Stimulated activated naive CD8-positive, alpha-beta T cell treated with anti-CD3 and anti-CD28 coated beads, Interleukin-15, Interleukin-2, amounts not matched to agents 100 U/mL and 50 U/mL, for 24 hours (primary cell): ENCODE measurements around the gene LRRC75B.

Source experiments
- ATAC-seq: fragments of 150-1000 bp; cut with Tn5 transposase; one replicate; pipeline ENCODE4 v1.10.0; 2021
- DNase-seq: peaks from one replicate; pipeline ENCODE4 v3.0.0; 2021

The LRRC75B gene

DNA sequence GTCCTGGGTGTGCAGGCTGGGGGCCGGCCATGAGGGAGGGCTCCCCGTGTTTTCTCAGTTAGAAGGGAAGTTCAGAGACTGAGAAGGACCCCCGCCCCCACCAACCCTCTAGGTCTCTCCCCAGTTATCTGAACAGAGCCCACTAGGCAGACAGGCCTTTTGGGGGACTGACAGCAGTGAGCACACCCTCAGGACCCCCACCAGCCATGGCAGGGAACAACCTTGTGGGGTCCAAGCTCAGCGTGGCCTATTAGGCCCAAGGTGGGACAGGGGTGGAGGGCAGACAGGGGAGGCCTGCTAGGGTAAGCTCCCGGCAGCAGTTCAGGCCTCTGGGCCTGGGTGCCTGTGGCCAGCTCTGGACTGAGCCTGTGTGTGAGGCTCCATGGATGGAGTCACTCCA lies 5.6 kb downstream of the LRRC75B start:
- ATAC-seq, result no peak
- no peak for DNase-seq

DNA sequence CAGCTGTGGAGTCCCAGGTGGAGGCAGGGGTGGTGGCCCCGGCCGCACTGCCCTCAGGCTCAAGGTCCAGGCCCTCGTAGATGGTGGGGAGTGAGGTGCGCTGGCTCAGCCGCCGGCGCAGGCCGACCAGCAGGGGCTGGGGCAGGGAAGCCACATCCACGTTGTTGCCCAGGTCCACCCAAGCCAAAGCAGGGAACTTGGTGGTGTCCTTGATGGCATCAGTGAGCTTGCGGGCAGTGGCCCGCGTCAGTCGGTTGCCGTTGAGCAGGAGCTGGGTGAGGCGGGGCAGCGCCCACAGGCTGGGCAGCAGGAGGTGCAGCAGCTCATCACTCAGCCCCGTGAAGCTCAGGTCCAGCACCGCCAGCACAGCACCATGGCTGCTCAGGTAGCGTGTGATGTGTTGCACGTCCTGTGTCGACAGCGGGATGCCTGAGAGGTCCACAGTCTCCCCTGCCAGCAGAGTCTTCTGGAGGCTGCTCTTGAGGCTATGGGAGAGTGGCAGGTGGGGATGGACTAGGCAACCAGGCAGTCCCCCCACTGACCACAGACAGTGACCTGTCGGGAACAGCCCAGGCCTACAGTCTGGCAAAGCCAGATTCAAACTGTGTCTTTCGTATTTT lies 6.8 kb downstream of the LRRC75B start:
- no peak for ATAC-seq

DNA sequence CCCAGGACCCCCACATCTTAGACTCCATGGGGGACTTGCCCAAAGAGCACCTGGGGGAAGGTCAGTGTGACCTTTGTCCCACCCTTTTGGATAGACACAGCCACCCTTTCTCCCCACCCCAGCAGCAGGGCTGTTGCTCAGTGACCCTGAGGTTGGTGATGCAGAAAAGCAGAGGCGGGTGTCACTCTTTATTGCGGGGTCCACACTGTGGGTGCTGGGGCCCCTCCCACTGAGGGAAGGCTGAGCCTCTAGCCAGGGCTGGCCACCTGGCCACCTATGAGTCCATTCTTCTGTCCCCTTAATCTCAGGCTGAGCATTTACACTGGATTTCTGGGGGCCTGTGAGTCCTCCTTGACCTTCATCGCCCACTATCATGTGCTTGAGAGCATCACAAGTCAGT lies 7.4 kb downstream of the LRRC75B start:
- DNase-seq (no peak), ATAC-seq (no peak)

More for the DNA sequence above, 6.8 kb downstream of the LRRC75B start:
- DNase-seq, result no peak

DNA sequence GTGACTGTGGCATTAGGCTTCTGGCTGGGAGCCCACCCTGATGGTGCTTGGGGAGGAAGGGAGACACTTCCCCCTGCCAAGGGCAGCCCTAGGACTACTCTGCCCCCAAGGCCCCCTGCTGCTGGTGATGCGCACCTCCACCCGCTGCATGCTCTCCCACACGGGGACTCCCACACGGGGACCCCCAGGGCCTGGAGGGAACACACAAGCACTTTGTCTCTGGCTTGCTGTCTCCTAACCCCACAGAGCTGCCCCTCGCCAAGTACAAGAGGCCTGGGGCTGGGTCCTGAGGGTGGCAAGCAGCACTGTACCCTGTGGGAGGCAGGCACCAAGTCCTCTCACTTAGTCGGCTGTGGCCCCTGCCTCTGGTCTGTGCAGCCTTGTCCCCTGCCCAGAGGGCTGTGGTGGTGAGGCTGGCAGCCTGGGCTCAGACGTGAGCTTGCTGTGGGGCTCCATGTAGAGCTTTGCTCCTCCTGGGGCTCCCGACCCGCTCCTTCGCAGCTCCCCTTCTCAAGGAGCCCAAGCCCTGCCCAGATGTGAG lies 7.9 kb downstream of the LRRC75B start:
- ATAC-seq, result no peak
- no peak for DNase-seq

DNA sequence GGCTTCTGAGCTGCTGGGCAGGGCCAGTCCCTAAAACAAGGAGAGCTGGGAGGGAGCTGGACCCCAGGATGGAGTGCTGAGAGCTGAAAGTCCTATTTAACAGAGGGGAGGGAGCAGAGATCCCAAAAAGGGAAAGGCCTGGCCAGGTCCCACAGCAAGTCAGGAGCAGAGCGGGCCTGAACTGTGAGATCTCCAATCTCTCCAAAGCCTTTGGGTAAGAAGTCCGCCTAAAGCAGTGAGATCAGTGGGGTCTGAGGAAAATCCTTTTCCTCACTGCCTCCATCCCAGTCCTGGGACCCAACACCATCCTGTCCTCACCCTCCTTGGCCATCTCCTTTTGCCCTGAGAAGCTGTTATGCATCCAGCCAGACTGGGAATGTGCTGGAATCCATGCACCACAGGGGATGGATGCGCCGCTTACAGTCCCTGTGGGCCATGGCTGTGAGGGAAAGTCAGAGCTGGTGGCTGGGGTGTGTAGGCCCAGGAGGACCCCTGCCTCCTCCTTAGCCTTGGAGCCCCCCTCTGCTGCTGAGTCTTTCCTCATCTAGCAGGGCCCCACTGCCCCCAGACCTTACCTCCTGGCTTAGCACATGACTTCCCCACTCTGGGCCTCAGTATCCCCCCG lies 8.6 kb downstream of the LRRC75B start:
- DNase-seq, result no peak
- ATAC-seq, result no peak

DNA sequence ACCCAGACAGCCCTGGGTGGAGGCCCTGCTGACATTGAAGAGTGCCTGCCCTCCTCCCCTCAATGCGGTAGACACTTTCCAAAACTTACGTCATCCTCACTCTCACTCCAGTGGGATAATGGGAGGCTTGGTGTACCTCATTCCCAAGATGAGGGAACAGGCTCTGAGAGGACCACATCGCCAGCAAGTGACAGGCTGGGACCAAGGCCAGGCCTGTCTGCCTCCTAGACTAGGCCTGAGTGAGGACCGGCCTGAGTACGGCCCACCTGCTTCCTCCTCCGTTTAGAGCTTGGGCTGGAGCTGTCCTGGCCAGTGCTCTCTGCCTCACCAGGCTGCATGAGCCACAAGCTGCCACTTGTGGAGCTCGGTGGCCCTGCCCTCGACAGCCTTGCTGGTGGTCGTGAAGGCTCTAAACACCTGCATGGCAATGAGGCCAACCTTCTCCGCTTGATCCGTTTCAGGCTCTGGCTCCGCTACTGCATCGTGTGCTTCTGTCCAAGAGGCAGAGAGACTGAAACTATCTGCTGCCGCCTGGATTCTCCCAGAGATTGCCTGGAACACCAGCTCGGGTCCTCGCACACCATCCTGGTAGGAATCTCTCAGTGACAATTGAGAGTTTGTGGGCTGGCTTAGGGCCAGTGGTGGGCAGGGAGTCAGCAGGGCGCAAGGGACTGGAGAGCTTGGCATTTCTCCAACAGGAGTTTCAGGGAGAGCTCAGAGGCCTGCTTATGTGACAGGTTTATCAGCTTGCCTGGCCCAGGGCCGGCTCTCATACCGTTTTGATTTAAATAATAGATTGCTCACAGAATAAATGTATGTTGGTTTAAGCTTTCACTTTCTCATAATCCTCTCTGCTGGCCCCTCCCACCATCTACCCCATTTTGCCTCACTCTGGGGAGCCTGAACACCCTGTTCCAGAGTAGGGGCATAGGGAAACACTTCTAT lies 9.4 kb downstream of the LRRC75B start:
- ATAC-seq (no peak), DNase-seq (no peak)

DNA sequence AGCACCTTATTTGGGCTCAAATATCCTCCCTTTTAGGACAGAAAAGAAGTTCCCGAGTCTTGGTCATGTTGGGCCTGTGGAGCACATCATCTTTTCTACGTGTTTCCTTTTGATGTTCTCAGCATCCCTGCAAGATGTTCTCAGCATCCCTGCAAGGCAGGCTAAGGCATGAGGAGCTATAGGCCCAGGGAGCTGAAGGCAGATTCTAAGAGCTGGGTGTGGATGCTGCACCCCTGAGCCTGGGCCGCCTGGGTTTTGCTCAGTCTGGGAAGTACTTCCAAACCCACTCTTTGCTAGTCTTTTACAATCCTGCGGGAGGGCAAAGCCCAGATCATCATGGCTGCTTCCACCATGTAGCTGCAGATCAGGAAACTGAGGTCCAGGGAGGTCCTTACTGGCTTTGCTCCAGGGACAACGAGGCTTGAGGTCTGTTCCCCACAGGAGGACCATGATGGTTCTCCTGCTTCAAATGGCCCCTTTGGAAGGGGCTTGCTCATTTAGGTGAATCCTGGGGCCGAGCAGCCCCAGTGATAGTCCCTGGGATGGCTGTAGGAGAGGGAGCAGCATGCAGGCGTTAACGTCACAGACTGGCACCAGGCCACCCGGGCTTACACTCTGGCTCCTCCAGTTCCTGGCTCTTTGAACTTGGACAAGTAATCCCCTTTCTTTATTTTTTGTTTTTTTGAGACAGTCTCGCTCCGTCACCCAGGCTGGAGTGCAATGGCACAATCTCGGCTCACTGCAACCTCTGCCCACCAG lies 10.6 kb downstream of the LRRC75B start:
- DNase-seq, result no peak

DNA sequence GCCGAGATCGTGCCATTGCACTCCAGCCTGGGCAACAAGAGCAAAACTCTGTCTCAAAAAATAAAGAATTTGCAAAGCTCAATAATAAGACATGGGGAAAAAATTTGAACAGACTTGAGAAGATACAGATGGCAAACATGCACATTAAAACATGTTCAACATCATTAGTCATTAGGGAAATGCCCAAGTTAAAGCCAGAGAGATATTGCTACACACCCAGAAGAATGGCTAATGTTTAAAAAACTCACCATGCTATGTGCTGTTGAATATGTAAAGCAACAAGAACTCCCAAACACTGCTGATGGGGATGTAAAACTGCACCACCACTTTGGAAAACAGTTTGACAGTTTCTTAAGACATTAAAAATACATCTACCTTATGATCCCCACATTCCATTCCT lies 12.6 kb downstream of the LRRC75B start:
- DNase-seq (no peak), ATAC-seq (no peak)

More for the DNA sequence above, 10.6 kb downstream of the LRRC75B start:
- ATAC-seq, result no peak

DNA sequence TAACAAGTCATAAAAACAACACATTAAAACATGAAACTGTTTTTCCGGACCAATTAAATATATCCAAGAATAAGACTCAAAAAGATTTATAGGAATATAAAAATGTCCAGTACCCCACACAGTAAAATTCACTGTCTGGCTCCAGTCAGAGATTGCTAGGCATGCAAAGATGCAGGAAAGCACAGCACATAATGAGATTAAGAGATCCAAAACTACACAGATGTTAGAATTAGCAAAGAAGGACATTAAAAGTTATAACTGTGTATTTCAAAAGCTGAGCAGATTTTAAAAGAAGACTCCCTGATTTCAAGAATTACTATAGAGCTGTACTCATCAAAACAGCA lies 13.6 kb downstream of the LRRC75B start:
- DNase-seq (no peak), ATAC-seq (no peak)

DNA sequence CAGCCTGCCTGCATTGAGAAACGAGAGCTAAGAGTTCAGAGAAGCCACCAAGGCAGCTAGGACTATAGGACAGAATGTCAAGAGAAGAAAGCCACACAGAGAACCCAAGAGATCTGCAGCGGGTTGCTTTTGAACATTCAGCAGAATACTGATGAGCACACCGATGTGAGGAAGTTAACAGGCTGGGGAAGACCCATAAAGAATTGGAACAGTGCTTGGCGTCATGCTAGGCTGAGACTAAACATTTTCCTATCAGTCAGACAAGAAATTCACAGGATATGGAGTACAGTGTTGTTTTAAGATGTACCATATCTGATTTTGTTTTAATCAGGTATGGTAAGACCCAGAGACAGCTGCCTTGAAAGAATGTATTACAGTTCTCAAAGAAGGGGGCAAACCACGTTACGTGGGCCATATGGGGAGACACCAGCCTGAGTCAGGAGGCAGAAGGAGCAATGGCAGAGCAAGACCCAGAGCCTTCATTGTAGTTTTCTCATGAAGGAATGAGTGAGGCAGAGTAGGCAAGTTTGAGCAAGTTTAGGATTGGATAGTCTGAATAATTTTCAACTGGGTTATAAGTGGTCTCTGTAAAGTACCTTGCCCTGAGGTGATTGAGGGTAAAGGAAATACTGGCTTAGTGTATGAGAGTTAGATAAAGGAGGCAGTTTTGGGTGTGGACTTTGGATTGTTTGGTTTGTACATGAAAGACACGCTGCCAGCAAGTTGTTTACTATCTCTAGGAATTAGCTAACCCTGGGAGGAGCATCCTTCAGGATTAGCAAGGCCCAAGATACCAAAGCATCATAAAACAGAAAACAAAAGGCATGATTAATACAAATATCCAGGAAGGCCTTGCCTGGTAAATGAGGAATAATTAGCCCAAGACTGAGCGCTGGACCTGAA lies 14.3 kb downstream of the LRRC75B start:
- DNase-seq (no peak), ATAC-seq (no peak)

DNA sequence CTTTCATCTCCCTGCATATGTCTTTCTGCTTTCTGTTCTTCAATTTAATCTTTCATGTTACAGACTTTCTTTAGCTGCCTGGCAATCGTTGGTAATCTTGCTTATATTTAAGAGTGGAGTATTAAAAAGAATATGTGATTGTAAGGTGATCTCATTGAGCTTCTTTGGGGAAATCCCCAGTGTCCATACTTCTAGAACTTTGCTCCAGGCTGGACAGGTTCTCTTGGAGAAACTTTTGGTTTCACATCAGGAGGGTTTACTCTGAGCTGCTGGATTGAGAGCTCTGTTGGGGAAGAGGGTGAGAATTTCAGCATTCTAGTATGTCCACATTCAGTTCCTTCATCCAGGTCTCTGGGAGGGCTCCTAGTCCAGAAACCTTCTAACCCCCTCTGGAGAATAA lies 16.1 kb downstream of the LRRC75B start:
- DNase-seq (no peak), ATAC-seq (no peak)

DNA sequence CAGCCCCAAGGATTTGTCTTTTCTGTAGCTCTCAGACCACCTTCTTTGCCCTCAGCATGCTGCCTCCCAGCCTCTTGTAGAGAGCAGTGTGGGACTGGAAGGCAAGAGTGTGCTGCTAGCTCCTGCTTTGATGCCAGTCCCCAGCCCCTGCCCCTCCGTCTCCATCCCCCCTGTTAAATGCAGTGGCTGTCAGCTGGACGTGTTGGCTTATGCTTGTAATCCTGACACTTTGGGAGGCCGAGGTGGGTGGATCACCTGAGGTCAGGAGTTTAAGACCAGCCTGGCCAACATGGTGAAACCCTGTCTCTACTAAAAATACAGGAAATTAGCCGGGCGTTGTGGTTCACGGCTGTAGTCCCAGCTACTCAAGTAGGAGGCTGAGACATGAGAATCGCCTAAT lies 21.6 kb downstream of the LRRC75B start:
- no peak for ATAC-seq
- no peak for DNase-seq

DNA sequence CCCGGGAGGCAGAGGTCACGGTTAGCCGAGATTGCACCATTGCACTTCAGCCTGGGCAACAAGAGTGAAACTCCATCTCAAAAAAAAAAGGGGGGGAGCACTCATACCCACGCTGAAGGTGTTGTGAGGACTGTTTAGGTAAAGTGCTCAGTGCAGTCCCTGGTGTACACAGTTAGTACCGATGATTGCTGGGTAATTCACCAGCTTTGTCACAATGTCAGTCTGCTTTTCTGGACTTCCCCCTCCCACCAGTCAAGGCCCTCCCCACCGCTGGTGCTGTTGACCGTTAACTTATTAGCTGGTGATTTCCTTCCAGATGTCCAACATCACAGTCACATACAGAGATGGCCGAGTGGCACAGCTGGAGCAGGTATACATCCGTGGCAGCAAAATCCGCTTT lies 25.2 kb downstream of the LRRC75B start:
- DNase-seq (no peak), ATAC-seq (no peak)

DNA sequence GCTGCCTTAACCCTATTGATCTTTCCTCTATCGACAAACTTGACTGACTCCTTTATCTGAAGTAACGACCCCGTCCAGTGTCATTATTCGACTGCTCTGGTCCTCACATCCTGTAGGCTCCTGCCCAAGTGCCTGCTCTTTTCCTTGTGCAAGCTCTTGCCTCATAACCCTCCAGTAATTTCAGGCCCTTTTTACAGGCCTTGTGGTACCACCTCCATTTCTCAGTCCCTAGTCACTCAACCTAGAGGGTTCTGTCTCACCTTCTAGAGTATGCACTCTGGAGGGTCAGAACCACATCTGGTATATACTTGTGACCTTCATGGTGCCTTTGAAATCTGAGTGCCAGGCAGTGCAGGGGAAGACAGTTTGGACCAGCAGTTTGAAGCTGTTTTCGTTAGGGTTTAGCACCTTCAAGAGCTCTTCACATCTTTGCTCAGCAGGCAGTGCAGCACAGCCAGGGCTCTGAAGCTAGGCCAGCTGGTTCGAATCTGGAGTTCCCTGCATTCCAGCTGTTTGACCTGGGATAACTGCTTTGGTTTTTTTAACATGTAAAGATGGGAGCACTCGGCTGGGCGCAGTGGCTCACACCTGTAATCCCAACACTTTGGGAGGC lies 25.9 kb downstream of the LRRC75B start:
- ATAC-seq (no peak), DNase-seq (no peak)

DNA sequence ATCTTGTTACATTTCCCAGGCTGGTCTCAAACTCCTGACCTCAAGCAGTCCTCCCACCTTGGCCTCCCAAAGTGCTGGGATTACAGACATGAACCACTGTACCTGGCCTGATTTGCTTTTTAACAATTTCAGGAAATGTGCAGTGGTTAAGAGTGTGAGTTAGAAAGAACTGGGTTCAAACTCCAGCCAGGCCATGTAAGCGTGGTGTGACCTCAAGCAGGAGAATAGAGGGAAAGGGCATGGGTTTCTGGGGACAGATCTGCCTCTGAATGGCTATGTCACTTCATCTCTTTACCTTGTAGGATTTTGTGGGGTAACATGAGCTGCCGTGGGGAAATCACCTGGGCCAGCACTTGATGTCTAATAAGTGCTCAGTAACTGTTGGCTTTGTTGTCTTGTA lies 27.8 kb downstream of the LRRC75B start:
- ATAC-seq, result no peak
- DNase-seq, result no peak

DNA sequence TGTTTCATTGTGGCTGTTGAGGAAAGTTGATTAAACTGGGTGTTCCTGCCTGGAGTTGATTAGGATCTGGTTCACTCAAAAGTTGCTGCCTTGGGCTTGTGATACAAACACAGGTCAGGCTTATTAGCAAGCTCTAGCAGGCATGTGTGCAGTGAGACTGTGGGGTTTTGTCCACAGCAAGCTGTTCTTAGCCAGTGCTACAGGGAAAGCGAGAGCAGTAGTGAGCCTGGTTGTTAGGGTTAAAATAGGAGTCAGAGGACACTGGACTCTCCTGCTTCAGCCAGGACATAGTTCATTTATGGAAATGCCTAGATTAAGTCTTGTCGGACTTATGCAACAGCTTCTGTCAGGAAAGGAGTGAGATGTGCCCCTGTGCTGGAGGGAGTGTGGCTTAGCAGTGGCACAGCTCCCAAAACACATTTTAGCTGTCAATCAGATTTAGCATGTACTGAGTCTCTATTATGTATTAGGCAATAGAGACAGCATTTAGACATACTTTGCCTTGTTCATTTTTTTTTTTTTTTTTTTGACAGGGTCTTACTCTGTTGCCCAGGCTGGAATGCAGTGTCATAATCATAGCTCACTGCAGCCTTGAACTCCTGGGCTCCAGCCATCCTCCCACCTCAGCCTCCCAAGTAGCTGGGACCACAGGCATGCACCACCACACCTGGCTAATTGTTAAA lies 28.4 kb downstream of the LRRC75B start:
- ATAC-seq (no peak), DNase-seq (no peak)

DNA sequence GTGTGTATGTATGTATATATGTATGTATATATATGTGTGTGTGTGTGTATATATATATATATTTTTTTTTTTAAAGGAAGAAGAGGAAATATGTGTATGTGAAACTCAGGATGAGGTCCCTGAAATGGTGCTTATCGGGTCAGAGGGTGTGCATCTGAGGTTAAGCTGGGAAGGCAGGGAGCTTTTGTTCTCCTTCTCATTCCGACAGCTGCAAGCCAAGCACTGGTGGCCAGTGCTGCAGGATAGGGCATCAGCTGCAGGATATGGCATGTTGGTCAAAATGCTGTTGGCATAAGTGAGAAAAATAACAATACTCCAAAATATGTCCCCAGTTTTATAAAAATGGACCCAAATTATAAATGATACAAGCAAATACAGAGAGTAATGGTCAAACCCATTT lies 29.6 kb downstream of the LRRC75B start:
- no peak for ATAC-seq
- DNase-seq, result no peak

DNA sequence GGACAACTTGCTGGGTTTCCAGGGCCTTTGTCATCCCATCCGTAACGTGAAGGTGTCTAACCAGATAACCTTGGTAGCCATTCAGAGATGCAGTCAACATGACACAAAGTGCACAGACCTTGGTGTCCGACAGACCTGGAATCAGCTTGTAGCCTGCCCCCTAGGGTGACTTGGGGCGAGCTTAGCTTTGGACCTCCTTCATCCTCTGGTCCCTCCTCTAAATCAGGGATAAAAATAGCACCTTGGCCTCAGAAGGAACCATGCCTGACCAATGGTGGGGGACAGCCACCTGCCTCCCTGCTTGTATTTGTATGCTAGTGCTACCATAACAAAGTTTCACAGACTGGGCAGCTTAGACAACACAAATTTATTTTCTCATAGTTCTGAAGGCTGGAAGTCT lies 33.4 kb downstream of the LRRC75B start:
- DNase-seq (no peak), ATAC-seq (no peak)

DNA sequence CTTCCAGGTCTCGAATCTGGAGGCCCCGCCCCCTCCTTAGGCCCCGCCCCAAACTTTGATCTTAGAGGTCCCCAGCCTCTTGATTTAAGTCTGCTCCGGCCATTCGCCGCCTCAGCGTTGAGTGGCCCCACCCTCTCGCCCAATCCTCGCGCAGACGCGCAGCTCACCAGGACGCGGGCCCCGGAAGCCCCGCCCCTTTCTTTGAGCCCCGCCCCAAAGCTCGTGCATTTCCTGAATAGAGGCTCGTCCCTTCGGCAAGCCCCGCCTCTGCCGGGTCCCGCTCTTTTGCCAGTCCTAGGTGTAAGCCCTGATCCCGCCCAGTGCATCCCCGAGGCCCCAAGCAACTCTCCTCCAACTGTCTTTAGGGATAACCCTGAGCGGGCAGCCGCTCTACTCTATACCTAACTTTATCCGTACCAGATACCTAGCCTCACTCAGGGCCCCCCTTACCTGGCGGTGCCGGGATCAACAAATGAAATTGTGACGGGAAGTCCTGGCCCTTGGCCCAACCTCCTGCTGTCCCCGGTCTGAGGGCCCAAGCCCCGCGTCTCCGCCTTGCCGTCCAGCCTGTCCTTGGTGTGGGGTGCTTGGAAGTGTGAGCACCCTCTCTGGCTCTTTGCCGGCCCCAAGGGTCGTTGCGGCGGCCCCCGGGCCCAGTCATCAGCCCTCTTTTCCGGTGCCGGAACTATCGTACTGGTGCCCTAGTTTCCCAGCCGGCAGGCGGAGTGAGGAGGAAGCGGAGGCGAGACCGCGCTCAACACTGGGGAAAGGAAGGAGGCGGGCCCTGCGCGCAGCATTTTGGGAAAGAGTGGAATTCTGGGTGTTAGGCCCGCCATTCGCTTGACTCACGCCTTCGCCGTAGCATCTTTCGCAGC lies 37.5 kb downstream of the LRRC75B start, which contains the start of gene SNRPD3:
Gene SNRPD3 (plus strand): TSS at position 835 of the 875 bp plus-strand sequence. CDS start 1,676 bp downstream, outside the sequence.
- ATAC-seq, result peak; percentile 91
- DNase-seq, result peak; percentile 99
